ENCODE data around the gene ZDHHC19.

DNA sequence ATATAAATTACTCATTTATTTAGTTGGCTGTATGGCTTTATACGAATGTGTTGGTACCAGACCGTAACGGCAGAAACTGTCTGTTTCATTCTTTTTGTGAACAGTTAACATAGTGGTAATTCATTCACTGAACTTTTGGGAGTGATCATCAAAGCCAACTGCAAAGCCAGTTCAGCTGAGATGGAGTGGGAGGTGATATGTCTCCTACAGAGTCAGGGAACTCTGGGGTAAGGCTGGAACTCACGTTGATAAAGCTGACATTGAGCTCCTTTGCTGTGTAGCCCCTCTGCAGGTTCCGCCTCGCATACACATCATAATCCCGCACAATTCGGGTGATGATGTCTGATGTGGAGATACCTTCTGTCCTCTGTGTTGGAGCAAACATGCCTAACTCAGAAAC is 30.5 kb upstream of the ZDHHC19 start:
- TF ChIP-seq, protein P1, sequence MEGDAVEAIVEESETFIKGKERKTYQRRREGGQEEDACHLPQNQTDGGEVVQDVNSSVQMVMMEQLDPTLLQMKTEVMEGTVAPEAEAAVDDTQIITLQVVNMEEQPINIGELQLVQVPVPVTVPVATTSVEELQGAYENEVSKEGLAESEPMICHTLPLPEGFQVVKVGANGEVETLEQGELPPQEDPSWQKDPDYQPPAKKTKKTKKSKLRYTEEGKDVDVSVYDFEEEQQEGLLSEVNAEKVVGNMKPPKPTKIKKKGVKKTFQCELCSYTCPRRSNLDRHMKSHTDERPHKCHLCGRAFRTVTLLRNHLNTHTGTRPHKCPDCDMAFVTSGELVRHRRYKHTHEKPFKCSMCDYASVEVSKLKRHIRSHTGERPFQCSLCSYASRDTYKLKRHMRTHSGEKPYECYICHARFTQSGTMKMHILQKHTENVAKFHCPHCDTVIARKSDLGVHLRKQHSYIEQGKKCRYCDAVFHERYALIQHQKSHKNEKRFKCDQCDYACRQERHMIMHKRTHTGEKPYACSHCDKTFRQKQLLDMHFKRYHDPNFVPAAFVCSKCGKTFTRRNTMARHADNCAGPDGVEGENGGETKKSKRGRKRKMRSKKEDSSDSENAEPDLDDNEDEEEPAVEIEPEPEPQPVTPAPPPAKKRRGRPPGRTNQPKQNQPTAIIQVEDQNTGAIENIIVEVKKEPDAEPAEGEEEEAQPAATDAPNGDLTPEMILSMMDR (IDR thresholded peaks at IDR 0.05 in 8 of 11, conservative IDR thresholded peaks at IDR 0.05 in 3 of 11) = no peak
- TF ChIP-seq POLR2A (IDR thresholded peaks at IDR 0.05) = no peak
